Nephron progenitor cell (in vitro differentiated cells): ENCODE results near the gene ACAD8.
A peak's percentile ranks its signal among the peaks of the same experiment; 100 is the strongest.
"Not testable (repeated sequence)": the region's sequence is repeated elsewhere in the genome, so short reads cannot be mapped to it uniquely, and the experiment has no call there.

ENCODE experiments used
- DNase-seq: peaks from one replicate; pipeline ENCODE4 v3.0.0; 2021
- H3K27ac Mint-ChIP-seq: 2 replicates; pipeline ENCODE4 v1.8.0; 2021; ENCODE audit warnings: mild to moderate bottlenecking, moderate library complexity, mixed read lengths
- H3K27me3 Mint-ChIP-seq: 2 replicates; pipeline ENCODE4 v1.8.0; 2021; ENCODE audit warnings: mild to moderate bottlenecking, low read depth, mixed read lengths; ENCODE audit not compliant: poor library complexity
- H3K36me3 Mint-ChIP-seq: 2 replicates; pipeline ENCODE4 v1.8.0; 2021; ENCODE audit warnings: low read depth, mixed read lengths
- H3K4me1 Mint-ChIP-seq: 2 replicates; pipeline ENCODE4 v1.8.0; 2021; ENCODE audit warnings: mixed read lengths
- H3K4me3 Mint-ChIP-seq: 2 replicates; pipeline ENCODE4 v1.8.0; 2021; ENCODE audit warnings: mild to moderate bottlenecking, moderate library complexity, mixed read lengths
- H3K9me3 Mint-ChIP-seq: 2 replicates; pipeline ENCODE4 v1.8.0; 2021; ENCODE audit warnings: mild to moderate bottlenecking, moderate library complexity, mixed read lengths
- CTCF ChIP-seq: fragments of 200-600 bp; sonication (generic); IDR thresholded peaks from 2 replicates; pipeline ENCODE4 v1.5.0; 2021; ENCODE audit warnings: antibody characterized with exemption

Gene ACAD8

GRCh38 chr11:134250675-134251074 lies 2.7 kb upstream of the ACAD8 start:
- Mint-ChIP-seq H3K9me3 (no peaks in the 10 kb centered on the region), H3K36me3 (peaks cover 25% of the 10 kb centered on the region), H3K4me1 (peaks cover 28% of the 10 kb centered on the region), H3K4me3 (no peak overlapping the region), H3K27ac (no peak overlapping the region), H3K27me3 (no peaks in the 10 kb centered on the region)
- no peak for TF ChIP-seq CTCF
- no peak for DNase-seq

GRCh38 chr11:134252346-134253187 lies 801 bp upstream of the ACAD8 start:
- Mint-ChIP-seq H3K27me3 (no peaks in the 10 kb centered on the region), H3K4me3 (peak overlapping the region; percentile 93), H3K4me1 (peaks cover 28% of the 10 kb centered on the region), H3K27ac (no peak overlapping the region), H3K9me3 (no peaks in the 10 kb centered on the region), H3K36me3 (peaks cover 15% of the 10 kb centered on the region)
- TF ChIP-seq CTCF: no peak
- DNase-seq: peak; percentile 22

GRCh38 chr11:134254433-134255183 lies 1.2 kb downstream of the ACAD8 start:
- H3K9me3 Mint-ChIP-seq: no peaks in the 10 kb centered on the region
- peaks cover 4% of the 10 kb centered on the region for H3K36me3 Mint-ChIP-seq
- H3K27me3 Mint-ChIP-seq: no peaks in the 10 kb centered on the region
- H3K27ac Mint-ChIP-seq: no peak overlapping the region
- peaks cover 28% of the 10 kb centered on the region for H3K4me1 Mint-ChIP-seq
- peak overlapping the region; percentile 93 for H3K4me3 Mint-ChIP-seq
- no peak for DNase-seq
- no peak for TF ChIP-seq CTCF

GRCh38 chr11:134255184-134255561 lies 1.8 kb downstream of the ACAD8 start:
- not testable (repeated sequence) for H3K4me3 Mint-ChIP-seq, H3K36me3 Mint-ChIP-seq, H3K27ac Mint-ChIP-seq

GRCh38 chr11:134257101-134257500 lies 3.7 kb downstream of the ACAD8 start:
- no peaks in the 10 kb centered on the region for H3K27me3 Mint-ChIP-seq
- no peak overlapping the region for H3K4me3 Mint-ChIP-seq
- DNase-seq: no peak
- H3K4me1 Mint-ChIP-seq: peaks cover 21% of the 10 kb centered on the region
- no peaks in the 10 kb centered on the region for H3K36me3 Mint-ChIP-seq
- H3K27ac Mint-ChIP-seq: no peak overlapping the region
- TF ChIP-seq CTCF: no peak
- H3K9me3 Mint-ChIP-seq: no peaks in the 10 kb centered on the region

More at GRCh38 chr11:134255184-134255561, 1.8 kb downstream of the ACAD8 start:
- not testable (repeated sequence) for H3K9me3 Mint-ChIP-seq, H3K27me3 Mint-ChIP-seq, DNase-seq
- peaks cover 28% of the 10 kb centered on the region for H3K4me1 Mint-ChIP-seq

- no peaks in the 10 kb centered on the region for H3K9me3 Mint-ChIP-seq
- H3K4me3 Mint-ChIP-seq: no peak overlapping the region
- H3K27me3 Mint-ChIP-seq: no peaks in the 10 kb centered on the region
- H3K36me3 Mint-ChIP-seq: no peaks in the 10 kb centered on the region
- no peak for TF ChIP-seq CTCF
- no peak overlapping the region for H3K27ac Mint-ChIP-seq
- DNase-seq: no peak
- H3K4me1 Mint-ChIP-seq: peaks cover 10% of the 10 kb centered on the region
Measured at GRCh38 chr11:134258577-134258976, 5.2 kb downstream of the ACAD8 start.
